Gastroesophageal sphincter (tissue), 3 donors: ENCODE measurements around the gene NR3C1.

Source experiments
- CTCF ChIP-seq, 4 experiments: fragments of 200-600 bp in 2 of 4; fragments of 450-650 bp in 2 of 4; sonication (generic) in 1 of 4; IDR thresholded peaks; one replicate each; pipeline ENCODE4 v1.5.1; 2017 to 2019; ENCODE audit warnings: antibody characterized with exemption in 4 of 4, mild to moderate bottlenecking in 2 of 4, moderate library complexity in 2 of 4
- POLR2A ChIP-seq, 2 donors: fragments of 450-650 bp; IDR thresholded peaks; one replicate each; pipeline ENCODE4 v1.6.1; 2017; ENCODE audit warnings: antibody characterized with exemption in 2 of 2, mild to moderate bottlenecking in 2 of 2, moderate library complexity in 1 of 2
- POLR2AphosphoS5 ChIP-seq: sonication (generic); formaldehyde crosslinking; IDR thresholded peaks from one replicate; pipeline ENCODE4 v1.6.1; 2017; ENCODE audit warnings: antibody characterized with exemption

DNA sequence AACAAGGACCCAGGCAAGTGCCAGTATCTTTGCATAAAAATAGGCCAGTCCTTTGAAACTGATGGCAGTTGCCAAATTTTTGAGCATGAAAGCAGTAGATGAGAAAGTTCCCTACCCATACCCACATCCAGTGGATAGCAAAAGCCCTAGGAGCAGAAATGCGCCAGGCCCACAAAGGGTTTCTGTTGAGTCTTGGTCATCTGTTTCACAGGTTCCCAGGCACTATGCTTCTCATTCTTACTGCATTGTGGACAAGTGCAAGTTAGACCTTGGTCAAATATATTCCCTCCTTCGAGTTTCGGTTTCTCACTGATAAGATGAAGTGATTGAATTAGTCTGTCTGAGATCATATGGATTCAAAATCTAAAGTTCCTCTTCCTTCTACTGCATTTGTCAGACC, 152.3 kb downstream of the NR3C1 start:
- TF ChIP-seq CTCF (IDR thresholded peaks at IDR 0.05) (no peak), POLR2A (IDR thresholded peaks at IDR 0.05) (no peak), POLR2AphosphoS5 (no peak)
